Testis (tissue), 2 donors: Measurements from ENCODE around the gene OSTF1.

ENCODE experiments used
- POLR2A ChIP-seq: fragments of 450-650 bp; IDR thresholded peaks from one replicate; pipeline ENCODE4 v1.6.1; 2017; ENCODE audit warnings: antibody characterized with exemption, mild to moderate bottlenecking, moderate library complexity
- TF ChIP-seq, protein P1 (sequence below), 3 experiments: fragments of 450-650 bp in 2 of 3; fragments of 200-600 bp in 1 of 3; sonication (generic) in 1 of 3; IDR thresholded peaks; one replicate each; pipeline ENCODE4 v1.5.1; 2016 to 2019; ENCODE audit warnings: antibody characterized with exemption in 3 of 3, mild to moderate bottlenecking in 2 of 3, moderate library complexity in 1 of 3

DNA sequence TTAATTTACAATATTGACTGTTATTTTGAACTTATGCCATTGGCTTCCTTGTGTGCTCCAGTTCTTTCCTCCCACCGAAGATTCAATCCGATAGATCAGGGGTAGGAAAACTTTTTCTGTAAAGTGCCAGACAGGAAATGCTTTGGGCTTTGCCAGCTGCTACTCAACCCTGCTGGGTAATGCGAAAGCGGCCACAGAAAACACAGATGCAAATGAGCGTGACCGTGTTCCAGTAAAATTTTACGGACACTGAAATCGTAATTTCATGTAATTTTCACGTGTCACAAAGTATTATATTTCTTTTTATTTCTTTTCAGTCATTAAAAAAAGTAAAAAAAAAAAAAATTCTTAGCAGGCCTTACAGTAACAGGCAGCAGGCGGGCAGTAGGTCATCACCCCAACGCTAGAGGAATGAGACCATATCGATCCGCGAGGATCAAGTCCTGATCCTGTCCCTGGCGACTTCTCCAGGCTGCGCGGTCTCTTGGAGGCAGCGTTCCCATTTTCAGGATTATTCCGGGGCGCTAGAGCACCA is 958 bp upstream of the OSTF1 start:
- TF ChIP-seq, protein P1, sequence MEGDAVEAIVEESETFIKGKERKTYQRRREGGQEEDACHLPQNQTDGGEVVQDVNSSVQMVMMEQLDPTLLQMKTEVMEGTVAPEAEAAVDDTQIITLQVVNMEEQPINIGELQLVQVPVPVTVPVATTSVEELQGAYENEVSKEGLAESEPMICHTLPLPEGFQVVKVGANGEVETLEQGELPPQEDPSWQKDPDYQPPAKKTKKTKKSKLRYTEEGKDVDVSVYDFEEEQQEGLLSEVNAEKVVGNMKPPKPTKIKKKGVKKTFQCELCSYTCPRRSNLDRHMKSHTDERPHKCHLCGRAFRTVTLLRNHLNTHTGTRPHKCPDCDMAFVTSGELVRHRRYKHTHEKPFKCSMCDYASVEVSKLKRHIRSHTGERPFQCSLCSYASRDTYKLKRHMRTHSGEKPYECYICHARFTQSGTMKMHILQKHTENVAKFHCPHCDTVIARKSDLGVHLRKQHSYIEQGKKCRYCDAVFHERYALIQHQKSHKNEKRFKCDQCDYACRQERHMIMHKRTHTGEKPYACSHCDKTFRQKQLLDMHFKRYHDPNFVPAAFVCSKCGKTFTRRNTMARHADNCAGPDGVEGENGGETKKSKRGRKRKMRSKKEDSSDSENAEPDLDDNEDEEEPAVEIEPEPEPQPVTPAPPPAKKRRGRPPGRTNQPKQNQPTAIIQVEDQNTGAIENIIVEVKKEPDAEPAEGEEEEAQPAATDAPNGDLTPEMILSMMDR (IDR thresholded peaks at IDR 0.05): no peak
- TF ChIP-seq POLR2A: no peak
